NCI-H146 treated with DMSO at 0.1 percent for 48 hours (cell line): Measurements from ENCODE around the gene TRIM7.
"Not testable (repeated sequence)": the region's sequence is repeated elsewhere in the genome, so short reads cannot be mapped to it uniquely, and the experiment has no call there.

Source experiments
- DNase-seq: peaks from one replicate; lab custom pipeline; 2025; ENCODE audit not compliant: unreplicated experiment; lab: John Stamatoyannopoulos, UW

Gene TRIM7

GRCh38 chr5:181194489-181195248 lies 10.3 kb downstream of the TRIM7 start:
- no peak for DNase-seq

- DNase-seq = no peak
Measured at GRCh38 chr5:181193656-181194055, 11.3 kb downstream of the TRIM7 start.

GRCh38 chr5:181192337-181193046 lies 12.5 kb downstream of the TRIM7 start:
- no peak for DNase-seq

- DNase-seq = no peak
Measured at GRCh38 chr5:181191526-181192336, 13.3 kb downstream of the TRIM7 start.

- DNase-seq = no peak
Measured at GRCh38 chr5:181190711-181191525, 14.1 kb downstream of the TRIM7 start.

DNA sequence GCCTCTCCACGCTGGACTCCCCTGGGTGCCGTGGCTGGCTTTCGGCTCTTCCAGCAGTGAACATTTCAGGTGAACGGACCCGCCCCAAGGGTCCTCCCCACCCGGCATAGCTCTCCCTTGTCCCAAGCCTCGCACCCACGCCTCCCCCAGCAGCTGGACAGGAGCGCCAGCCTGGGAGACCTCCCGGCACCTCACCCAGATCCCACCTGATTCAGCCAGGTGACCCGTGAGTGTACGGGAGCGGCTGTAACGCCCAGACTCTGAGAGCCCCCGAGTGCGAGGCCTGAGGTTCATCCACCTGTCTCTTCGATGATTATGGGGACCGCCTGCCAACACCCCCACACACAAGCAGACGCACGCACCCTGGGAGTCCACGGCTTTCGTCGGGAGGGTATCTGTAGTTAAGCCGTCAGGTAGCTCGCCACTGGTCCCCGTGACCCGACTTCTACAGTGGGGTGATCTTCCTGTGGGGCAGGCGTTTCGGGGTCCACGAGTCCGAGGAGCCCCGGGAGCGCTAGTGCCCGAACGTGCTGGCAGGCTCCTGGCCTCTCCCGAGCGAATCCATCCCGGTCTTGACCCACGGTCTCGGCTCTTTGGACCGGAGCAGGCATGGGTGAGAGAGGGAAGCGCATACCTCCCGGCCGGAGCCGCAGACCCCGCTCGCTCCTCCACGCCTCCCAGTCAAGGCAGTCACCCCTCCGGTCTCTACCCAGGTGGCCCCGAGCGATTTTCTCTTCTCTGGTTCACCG lies 14.9 kb downstream of the TRIM7 start:
- DNase-seq = no peak

DNA sequence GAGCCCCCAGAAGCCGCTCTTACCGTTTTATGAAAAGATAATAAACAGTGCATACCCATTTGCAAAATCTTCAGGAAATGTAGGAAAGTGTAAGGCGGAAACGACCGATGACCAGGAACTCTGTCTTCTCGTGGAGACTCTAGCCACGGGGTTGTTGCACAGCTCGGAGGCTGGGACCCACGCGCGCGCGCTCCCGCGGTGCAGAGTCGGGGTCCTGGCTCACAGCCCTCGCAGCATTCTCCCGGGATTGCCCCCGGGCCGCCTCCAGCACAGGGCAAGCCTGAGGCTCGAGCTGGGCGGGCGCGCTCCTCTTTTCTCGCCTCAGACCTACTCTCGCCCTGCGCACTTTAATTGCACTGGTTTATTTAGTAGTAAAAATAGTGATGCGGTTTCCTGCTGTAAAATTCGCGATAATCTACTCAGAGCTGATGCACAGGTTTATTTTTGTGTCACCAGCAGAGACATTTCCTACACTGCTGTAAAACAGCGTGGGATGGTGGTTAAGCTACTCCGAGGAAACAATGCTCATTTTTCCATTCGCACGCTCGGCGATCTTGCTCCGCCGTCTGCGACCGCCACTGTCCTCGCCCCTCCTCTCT lies 15.5 kb downstream of the TRIM7 start:
- no peak for DNase-seq

DNA sequence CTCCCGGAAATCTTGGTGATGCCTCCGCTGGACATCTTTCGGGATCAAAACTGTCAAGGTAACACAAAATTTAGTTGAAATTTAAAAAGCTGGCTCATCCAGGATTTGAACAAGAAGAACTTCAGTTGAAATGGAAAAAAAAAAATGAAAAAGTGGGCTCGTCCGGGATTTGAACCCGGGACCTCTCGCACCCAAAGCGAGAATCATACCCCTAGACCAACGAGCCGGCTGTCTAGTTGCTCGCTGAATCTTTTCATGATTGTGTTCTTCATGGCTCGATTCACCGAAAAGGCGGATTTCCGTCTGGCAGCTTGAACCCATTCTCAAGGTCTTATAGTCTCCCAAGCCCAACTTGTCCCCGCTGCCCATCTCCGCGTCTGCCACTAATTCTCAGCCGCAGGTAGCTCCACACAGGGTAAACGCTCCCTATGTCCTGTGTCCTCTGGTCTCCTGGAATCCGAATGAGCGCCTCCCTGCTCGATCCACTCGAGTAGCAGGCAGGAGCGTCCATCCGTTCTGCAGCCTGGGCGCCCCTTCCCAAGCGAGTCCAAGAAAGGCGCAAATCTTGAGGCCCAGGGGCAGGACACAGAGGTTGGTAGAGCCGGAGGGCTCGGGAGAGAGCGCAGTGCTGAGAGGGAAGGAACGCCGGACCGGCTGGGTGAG lies 16.2 kb downstream of the TRIM7 start:
- no peak for DNase-seq

DNA sequence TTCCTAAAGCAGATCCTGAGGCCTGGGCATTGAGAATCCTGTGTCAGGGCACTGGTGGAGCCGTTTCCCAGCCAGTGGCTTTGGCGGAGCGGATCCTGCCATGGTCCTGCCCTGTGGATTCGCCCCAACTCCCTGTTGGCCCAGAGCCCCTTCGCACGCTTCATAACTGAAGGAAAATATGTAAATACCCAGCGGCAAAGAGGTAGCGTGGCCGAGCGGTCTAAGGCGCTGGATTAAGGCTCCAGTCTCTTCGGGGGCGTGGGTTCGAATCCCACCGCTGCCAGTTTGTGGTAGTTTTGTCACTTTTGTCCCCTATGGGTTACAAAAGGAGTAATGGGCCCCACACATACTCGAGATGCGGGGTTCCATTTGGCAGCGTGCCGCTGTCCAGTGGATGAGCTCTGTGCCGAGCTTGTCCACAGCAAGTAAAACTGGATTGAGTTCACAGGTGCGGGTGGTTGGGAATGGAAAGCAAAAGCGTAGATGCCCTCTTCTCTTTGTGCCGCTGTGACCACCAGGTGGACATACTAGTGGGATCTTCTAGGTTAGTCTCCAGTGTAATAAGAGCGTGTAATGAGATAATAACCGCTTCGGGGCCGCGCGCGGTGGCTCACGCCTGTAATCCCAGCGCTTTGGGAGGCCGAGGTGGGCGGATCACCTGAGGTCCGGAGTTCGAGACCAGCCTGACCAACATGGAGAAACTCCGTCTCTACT lies 17.3 kb downstream of the TRIM7 start:
- DNase-seq = no peak

GRCh38 chr5:181186986-181187499 lies 18.0 kb downstream of the TRIM7 start:
- DNase-seq = no peak

DNA sequence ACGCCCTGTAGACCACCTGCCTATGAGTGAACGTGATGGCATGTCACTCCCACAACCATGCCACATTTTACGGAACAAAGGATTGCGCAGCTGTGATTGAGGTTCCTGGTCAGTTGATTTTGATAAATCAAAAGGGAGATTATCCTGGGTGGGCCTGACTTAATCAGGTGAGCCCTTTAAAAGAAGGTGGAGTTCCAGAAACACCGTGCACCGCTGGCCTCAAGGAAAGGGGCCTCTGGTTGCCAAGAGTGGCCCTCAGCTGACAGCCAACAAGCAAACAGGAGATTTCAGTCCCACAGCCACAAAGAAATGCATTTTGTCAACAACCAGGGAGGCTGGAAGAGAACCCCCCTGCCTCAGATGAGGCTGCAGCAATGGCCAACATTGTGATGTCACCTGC lies 19.0 kb downstream of the TRIM7 start:
- DNase-seq = no peak

- no peak for DNase-seq
Measured at GRCh38 chr5:181185560-181185959, 19.4 kb downstream of the TRIM7 start.

DNA sequence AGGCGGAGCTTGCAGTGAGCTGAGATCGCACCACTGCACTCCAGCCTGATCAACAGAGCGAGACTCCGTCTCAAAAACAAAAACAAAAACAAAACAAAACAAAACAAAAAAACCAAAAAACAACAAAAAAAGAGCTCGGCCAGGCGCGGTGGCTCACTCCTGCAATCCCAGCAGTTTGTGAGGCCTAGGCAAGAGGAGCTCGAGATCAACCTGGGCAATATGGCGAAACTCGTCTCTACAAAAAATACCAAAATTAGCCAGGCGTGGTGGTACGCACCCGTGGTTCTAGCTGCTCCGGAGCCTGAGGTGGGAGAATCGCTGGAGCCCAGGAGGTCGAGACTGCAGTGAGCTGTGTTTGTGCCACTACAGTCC lies 20.2 kb downstream of the TRIM7 start:
- DNase-seq = no peak

DNA sequence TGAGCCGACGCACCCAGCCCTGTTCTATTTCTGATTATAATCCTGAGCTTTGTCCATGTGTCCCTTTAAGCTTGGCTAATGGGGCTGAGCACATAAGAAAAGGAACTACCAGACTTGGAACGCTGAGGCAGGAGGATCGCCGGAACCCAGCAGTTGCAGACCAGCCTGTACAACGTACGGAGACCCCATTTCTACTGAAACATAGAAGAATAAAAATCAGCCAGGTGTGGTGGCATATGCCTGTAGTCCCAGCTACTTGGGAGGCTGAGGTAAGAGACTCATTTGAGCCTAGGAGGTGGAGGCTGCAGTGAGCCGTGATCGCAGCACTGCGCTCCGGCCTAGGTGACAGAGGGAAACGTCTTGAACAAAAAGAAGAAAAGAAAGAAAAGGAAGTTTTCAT lies 22.3 kb downstream of the TRIM7 start:
- DNase-seq = no peak

DNA sequence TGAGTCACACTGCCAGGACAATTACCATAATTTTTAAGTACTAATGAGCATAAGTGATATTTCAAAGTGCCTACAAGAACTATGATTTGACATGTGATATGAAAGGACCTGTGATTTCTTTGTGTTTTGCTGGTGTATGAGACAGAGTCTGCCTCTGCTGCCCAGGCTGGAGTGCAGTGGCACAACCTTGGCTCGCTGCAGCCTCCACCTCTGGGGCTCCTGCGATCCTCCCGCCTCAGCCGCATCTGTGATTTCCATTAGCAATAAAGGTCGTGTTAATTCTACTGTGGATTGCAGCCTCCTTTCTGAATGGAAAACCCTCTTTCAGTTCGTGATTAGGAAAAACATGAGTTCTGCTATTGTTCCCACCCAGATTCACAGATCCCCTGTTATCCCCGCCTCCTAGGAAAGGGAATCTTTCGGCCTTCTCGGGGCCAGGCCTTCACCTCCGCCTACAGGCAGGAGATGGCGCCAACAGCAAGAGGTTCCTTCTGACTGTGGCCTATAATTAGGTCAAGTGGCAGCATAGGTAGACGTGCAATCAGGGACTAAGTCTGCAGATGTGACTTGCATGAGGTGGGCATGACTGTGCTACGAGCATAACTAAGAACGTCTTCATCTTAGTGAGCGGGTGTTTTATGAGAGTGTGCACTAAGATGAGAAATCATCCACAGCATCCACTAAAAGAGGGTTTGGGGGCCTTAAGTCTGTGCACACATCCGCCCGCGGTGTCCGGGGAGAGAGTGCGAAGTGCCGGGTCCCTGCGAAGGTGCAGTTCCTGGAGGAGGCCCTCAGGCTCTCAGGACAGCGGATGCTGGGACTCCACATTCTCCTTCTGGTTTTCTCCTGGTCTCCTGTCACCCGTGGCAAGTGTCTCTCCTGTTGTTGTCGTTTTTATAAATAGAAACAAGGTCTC lies 23.1 kb downstream of the TRIM7 start:
- DNase-seq = no peak

GRCh38 chr5:181177559-181177958 lies 27.4 kb downstream of the TRIM7 start:
- DNase-seq = not testable (repeated sequence)

GRCh38 chr5:181176254-181176952 lies 28.6 kb downstream of the TRIM7 start:
- DNase-seq = no peak
